Panc1 (cell line): Measurements from ENCODE around the gene DNAH3.

Experiments used
- POLR2AphosphoS5 ChIP-seq: IDR thresholded peaks from 2 replicates; pipeline ENCODE4 v1.6.1; 2012; ENCODE audit warnings: mild to moderate bottlenecking, low read depth, low read length, moderate library complexity
- SIN3A ChIP-seq: IDR thresholded peaks from 2 replicates; pipeline ENCODE4 v1.6.1; 2012; ENCODE audit warnings: low read depth, mild to moderate bottlenecking, low read length, moderate library complexity, borderline replicate concordance; ENCODE audit not compliant: insufficient read depth
- TCF7L2 ChIP-seq: IDR thresholded peaks from 2 replicates; pipeline ENCODE4 v1.6.1; 2011; ENCODE audit warnings: mild to moderate bottlenecking, low read depth, low read length, inconsistent platforms
- TF ChIP-seq, protein P1 (sequence below): fragments of 450-650 bp; IDR thresholded peaks from 2 replicates; pipeline ENCODE4 v1.5.1; 2017; ENCODE audit warnings: mild to moderate bottlenecking
- TF ChIP-seq, protein P2 (sequence below), 2 experiments: IDR thresholded peaks; 2 replicates each; pipeline ENCODE4 v1.6.1; 2011 to 2012; ENCODE audit warnings: low read depth in 2 of 2, control low read depth in 1 of 2, low read length in 1 of 2, mild to moderate bottlenecking in 1 of 2, moderate library complexity in 1 of 2; ENCODE audit not compliant: insufficient read depth in 1 of 2

DNA sequence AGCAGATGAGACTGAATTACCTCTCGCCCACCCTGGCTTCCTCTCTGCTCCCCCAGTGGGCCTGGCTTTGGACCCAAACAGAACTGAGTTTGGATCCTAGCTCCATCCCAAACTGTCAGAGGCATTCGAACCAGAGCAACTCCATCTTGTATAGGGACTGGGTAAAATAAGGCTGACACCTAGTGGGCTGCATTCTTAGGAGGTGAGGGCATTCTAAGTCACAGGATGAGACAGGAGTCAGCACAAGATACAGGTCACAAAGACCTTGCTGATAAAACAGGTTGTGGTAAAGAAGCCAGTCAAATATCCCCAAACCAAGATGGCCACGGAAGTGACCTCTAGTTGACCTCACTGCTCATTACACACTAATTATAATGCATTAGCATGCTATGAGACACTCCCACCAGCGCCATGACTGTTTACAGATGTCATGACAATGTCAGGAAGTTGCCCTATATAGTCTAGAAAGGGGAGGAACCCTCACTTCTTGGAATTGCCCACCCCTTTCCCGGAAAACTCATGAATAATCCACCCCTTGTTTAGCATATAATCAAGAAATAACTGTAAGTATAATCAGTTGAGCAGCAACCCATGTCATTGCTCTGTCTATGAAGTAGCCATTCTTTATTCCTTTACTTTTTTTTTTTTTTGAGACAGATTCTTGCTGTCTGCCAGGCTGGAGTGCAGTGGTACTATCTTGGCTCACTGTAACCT is 205.6 kb downstream of the DNAH3 start:
- TF ChIP-seq SIN3A (no peak), POLR2AphosphoS5 (no peak), TCF7L2 (no peak)
- TF ChIP-seq, protein P1, sequence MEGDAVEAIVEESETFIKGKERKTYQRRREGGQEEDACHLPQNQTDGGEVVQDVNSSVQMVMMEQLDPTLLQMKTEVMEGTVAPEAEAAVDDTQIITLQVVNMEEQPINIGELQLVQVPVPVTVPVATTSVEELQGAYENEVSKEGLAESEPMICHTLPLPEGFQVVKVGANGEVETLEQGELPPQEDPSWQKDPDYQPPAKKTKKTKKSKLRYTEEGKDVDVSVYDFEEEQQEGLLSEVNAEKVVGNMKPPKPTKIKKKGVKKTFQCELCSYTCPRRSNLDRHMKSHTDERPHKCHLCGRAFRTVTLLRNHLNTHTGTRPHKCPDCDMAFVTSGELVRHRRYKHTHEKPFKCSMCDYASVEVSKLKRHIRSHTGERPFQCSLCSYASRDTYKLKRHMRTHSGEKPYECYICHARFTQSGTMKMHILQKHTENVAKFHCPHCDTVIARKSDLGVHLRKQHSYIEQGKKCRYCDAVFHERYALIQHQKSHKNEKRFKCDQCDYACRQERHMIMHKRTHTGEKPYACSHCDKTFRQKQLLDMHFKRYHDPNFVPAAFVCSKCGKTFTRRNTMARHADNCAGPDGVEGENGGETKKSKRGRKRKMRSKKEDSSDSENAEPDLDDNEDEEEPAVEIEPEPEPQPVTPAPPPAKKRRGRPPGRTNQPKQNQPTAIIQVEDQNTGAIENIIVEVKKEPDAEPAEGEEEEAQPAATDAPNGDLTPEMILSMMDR = no peak
- TF ChIP-seq, protein P2, sequence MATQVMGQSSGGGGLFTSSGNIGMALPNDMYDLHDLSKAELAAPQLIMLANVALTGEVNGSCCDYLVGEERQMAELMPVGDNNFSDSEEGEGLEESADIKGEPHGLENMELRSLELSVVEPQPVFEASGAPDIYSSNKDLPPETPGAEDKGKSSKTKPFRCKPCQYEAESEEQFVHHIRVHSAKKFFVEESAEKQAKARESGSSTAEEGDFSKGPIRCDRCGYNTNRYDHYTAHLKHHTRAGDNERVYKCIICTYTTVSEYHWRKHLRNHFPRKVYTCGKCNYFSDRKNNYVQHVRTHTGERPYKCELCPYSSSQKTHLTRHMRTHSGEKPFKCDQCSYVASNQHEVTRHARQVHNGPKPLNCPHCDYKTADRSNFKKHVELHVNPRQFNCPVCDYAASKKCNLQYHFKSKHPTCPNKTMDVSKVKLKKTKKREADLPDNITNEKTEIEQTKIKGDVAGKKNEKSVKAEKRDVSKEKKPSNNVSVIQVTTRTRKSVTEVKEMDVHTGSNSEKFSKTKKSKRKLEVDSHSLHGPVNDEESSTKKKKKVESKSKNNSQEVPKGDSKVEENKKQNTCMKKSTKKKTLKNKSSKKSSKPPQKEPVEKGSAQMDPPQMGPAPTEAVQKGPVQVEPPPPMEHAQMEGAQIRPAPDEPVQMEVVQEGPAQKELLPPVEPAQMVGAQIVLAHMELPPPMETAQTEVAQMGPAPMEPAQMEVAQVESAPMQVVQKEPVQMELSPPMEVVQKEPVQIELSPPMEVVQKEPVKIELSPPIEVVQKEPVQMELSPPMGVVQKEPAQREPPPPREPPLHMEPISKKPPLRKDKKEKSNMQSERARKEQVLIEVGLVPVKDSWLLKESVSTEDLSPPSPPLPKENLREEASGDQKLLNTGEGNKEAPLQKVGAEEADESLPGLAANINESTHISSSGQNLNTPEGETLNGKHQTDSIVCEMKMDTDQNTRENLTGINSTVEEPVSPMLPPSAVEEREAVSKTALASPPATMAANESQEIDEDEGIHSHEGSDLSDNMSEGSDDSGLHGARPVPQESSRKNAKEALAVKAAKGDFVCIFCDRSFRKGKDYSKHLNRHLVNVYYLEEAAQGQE (IDR thresholded peaks at IDR 0.05; ENCODE audit: insufficient read depth in 1 of 2, low read depth in 2 of 2, low read length in 1 of 2) = no peak
